Glomerular visceral epithelial cell (primary cell): ENCODE measurements around the gene KIF6.
"Not testable (repeated sequence)": the region's sequence is repeated elsewhere in the genome, so short reads cannot be mapped to it uniquely, and the experiment has no call there.

Experiments used
- DNase-seq: peaks from one replicate; pipeline ENCODE4 v3.0.0-alpha.2; 2016; ENCODE audit errors: extremely low spot score

Gene KIF6

DNA sequence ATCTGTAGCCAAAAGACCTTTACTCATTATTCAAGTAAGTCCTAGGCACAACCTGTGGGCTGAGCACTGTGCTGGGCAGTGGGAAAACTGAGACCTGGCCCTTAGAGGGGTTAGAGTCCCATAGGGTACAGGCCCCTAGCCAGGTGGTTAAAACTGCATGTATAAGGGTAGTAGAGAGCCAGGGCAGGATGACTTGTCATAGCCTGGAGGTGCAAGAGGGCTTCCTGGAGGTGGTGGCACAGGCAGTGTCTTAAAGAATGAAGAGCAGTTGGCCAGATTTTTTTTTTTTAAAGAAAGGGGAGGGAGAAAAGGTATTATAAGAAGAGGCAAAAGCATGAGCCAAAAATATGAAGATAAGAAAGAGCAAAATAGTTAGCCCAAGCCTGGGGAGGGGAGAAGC is 226.2 kb downstream of the KIF6 start:
- no peak for DNase-seq

DNA sequence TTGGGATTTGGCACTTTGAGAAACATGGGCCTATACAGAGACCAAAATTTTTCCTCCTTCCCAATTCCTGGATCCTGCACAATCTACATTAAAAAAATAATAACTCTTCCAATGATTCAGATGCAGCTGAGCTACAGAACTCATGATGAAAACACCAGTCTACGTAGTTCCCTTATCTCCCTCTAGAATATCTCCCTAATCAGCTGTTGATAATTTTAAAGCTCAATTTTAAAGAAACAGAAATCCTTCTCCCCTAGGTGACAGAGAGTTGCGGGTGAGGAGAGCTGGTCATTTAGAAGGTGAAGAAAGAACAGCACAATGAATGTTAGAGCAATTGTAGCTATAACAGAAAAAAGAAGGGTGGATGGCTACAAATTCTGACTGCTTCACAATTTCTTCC is 227.1 kb downstream of the KIF6 start:
- no peak for DNase-seq

DNA sequence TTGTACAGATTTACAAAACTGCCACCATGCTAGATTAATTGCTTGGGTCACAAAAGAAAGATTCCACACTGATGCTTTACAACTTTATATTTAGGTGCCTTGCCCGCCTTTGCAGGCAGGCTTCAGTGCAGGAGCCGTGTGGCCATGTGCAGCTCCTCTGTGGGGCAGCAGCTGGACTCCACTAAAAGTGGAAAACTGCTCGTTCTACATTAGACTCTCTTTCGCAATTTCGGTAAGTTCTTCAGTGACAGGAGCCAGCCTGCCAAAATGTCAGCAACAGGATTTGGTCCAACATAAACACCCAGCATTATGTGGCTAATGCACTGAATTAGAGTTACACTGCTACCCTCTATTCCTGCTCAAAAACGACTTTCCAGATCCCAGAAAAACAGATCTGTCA is 228.3 kb downstream of the KIF6 start:
- no peak for DNase-seq

DNA sequence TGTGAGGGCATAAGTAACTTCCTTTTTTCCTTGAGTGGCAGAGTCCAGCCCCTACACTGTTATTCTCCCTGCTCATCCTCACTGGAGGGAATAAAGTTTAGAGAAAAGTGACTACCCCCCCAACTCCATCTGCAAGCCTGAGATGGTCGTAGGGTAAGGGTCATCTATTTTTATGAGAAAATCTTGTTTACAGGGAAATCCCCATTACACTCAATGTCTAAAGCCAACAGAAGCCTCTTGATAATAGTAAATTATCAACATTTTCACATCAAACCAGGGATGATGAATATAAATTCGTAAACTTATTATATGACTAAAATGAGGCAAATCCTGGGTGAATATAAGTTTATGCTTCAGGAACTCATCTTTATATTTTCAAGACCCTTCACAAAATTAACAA is 228.8 kb downstream of the KIF6 start:
- no peak for DNase-seq

GRCh38 chr6:39495640-39496039 is 229.6 kb downstream of the KIF6 start:
- DNase-seq, result no peak

GRCh38 chr6:39494998-39495397 is 230.2 kb downstream of the KIF6 start:
- DNase-seq, result no peak

GRCh38 chr6:39493777-39494176 is 231.4 kb downstream of the KIF6 start:
- peak; percentile 8 for DNase-seq

DNA sequence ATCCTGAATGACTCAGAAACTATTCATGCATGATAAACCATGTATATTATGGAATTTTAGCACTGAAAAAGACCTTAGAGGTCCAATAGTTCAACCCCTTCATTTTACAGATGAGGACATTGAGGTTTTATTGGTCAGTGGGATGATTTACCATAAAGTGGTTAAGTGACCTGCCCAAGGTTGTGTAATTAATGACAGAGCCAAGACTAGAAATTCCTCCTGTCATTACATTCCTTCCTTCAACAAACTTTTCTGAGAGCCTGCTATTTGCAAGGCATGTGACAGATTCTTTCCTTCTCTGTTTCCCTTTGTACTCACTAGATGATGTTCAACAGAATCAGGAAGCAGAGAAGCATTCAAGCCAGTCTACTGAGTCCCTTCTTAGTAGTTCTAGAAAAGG is 232.0 kb downstream of the KIF6 start:
- peak; percentile 93 for DNase-seq

- no peak for DNase-seq
These were observed 235.1 kb downstream of the KIF6 start for GRCh38 chr6:39490108-39490507.

- no peak for DNase-seq
These were observed 236.8 kb downstream of the KIF6 start for GRCh38 chr6:39488255-39488879.

DNA sequence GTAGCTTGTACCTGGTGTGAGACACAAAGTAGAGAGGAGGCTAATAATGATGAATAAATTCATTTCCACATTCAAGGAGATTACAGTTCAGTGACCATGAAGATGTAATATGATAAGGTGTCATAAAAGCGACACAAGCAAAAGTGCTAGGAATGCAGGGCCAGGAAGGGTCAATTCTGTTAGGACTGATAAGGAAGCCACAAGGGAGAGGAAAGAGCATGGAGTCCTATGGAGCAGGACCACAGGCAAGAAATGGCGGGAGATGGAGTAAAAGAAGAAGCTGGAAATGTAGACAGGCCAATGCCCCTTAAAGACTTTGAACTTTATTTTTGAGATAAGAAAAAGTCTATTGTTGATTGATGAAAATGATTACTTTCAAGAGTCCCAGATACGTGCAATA is 240.9 kb downstream of the KIF6 start:
- DNase-seq, result no peak

GRCh38 chr6:39479819-39480218 is 245.4 kb downstream of the KIF6 start:
- not testable (repeated sequence) for DNase-seq

DNA sequence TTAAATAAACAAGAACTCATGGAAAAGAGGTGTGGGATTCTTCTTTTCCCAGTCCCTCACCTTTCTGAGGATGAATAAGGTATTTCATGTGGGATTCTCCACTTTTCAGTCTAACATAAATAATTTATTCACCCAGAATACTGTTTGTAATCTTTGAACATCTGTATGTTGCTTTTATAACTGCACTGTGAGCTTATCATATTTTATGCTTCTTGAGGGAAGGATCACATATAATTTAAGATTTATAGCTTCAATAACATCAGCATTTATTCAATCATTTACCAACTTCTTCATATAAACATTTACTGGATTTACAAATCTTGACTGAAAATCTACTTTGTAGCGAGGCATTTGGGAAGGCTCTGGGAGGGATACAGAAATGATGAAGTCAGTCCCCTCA is 248.5 kb downstream of the KIF6 start:
- no peak for DNase-seq

GRCh38 chr6:39476151-39476550 is 249.1 kb downstream of the KIF6 start:
- peak; percentile 56 for DNase-seq

DNA sequence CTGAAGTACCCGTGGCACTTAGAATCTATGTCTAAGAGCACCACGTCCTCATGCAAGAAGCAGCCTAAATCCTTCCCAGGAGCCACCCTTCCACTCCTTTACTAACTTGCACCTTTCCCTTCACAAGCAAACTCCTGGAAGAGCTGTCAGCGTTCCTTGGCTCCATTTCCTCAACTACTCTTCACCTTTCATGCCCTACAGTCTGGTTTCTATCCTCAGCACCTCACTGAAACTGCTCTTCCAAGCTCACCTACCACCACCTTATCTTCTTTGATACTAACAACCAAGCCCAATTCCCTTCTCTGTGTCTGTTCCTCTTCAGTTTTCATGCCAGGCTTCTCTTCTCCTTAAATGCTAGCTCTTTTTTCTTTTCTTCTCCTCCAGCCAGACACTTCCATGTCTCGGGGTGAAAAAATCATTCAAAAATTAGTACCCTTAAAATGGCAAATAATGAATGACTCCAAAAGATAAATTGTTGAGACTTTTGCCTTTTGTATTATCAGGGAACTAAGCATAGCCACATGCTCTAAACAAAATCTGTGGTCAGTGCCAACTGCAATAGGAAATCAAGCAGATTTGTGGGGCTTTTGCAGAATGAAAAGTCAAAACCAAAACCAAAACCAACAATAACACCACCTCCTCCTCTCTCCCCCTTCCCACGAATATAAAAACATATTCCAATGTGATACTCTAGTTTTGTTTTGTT is 253.1 kb downstream of the KIF6 start:
- DNase-seq, result no peak

DNA sequence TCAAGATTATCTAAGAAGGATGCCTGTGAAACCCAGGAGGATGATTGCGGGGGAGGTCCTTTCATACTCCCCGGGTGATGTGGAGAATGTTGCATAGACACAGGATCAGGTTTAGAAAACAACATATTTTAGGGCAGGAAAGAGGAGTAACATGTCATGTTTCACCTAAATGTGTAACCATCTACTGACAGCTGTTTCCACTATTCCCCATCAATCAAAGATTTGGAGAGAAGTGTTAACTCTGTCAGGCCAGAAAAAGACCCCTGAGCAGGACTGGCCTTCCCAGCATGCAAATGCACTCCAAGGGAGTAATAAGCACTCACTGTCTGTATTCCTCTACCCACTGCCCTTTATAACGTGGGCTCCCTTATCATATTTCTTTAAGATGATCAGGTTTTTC is 254.7 kb downstream of the KIF6 start:
- no peak for DNase-seq

DNA sequence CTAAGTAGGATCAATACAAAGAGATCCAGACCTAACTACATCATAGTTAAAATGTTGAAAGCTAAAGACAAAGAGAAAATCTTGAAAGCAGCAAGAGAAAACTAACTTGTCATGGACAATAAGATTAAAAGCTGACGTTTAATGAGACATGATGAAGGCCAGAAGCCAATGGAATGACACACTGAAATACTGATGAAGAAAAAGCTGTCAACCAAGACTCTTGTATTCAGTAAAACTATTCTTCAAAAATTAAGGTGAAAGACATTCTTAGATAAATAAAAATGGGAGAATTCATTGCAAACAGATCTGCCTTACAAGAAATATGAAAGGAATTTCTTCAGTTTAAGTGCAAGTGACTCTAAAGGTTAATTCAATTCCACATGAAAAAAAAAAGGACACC is 256.8 kb downstream of the KIF6 start:
- no peak for DNase-seq

GRCh38 chr6:39466631-39467030 is 258.6 kb downstream of the KIF6 start:
- no peak for DNase-seq

DNA sequence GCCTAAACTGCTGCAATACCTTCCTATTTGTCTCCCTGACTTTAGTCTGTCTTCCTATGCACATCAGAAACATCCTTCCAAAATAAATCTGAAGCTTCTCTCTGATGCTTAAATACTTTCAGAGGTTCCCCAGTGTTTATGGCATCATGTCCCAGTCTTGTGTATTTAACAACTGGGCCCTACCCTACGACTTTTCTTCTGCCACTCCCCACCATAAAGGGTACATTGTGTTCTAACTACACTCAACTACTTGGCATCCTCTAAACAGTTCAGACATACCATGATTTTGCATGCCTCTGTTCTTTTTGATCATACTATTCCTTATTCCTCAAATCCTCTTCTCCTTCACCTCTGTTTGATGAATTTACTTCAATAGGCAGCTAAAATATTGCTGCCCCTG is 259.7 kb downstream of the KIF6 start:
- no peak for DNase-seq

GRCh38 chr6:39464067-39464466 is 261.1 kb downstream of the KIF6 start:
- DNase-seq, result no peak

GRCh38 chr6:39453956-39454524 is 271.2 kb downstream of the KIF6 start:
- no peak for DNase-seq

- DNase-seq, result peak; percentile 80
These were observed 272.0 kb downstream of the KIF6 start for GRCh38 chr6:39453241-39453640.
